ENCODE measurements around the gene ANXA11. TPM values are rescaled to one million over a fixed set of nuclear protein-coding genes. Genes with fewer than 3 reads are reported as not detected.

ANXA11 gene
- total RNA-seq, 2 experiments from 2014 or later = 93.9 to 164 TPM

DNA sequence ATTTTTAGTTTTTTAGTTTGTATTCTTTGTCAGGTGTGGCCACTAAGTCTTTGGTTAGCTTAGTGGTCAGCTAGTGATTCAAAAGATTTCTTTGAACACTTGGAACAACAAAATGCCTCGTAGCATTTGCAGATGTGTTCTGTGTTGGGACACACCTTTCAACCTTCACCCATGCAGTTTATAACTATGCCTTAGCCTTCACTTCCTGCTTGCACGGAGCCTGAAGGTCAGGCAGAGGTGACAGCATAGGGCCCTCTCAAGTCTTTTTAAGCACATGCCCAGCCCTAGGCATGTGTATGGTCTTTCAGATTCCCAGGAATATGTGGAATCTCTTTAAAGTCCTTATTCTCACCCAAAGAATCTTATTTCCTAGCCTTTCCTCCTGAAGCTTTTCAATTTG lies 55.2 kb downstream of the ANXA11 start:
- no TSS peak for BruUV-seq (replicated peaks)
- DNase-seq (ENCODE audit: low spot score) = no peak

DNA sequence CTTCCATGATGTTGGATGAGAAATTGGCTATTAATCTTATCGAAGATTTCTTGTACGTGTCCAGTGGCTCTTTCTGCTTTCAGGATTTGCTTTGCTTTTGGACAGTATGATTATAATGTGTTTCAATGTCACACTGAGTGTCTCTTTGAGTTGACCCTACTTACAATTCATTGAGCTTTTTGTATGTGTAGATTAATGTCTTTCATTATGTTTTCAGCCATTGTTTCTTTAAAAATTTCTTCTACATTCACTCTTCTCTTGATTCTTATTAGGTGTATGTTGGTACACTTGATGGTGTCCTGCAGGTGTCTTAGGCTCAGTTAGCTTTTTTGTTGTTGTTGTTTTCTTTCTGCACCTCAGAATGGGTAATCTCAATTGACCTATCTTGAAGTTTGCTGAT lies 56.2 kb downstream of the ANXA11 start:
- Histone ChIP-seq H3K4me3 (ENCODE audit: low read depth, low read length, poor library complexity, severe bottlenecking) (no peak overlapping the region), H3K36me3 (ENCODE audit: insufficient read depth, low read length) (peaks cover 56% of the 10 kb centered on the region), H3K4me1 (ENCODE audit: insufficient read depth, low read length, poor library complexity, severe bottlenecking) (peaks cover 19% of the 10 kb centered on the region), H3K27ac (ENCODE audit: low read depth, low read length, poor library complexity, severe bottlenecking) (no peak overlapping the region), H3K79me2 (ENCODE audit: insufficient read depth, low read depth, low read length) (no peaks in the 10 kb centered on the region), H2AFZ (ENCODE audit: low read length) (no peak overlapping the region), H4K20me1 (ENCODE audit: insufficient read depth, low read length) (no peaks in the 10 kb centered on the region), H3K4me2 (ENCODE audit: low read length) (no peak overlapping the region), H3K9me3 (ENCODE audit: low read length) (no peaks in the 10 kb centered on the region; the same call in 1 of the 2 replicates), H3K9me2 (ENCODE audit: insufficient read depth, low read length) (no peaks in the 10 kb centered on the region)
- TSS peak; percentile 45 for BruUV-seq (replicated peaks)
- DNase-seq (ENCODE audit: low spot score) = no peak
- ChIA-PET CTCF (ENCODE audit: unreplicated experiment) (no interaction called here), POLR2A (no interaction called here)
- intact Hi-C loops (cut with micrococcal nuclease; ENCODE audit: unreplicated experiment) = no loop called here
- TF ChIP-seq EZH2phosphoT487 (IDR thresholded peaks at IDR 0.05; ENCODE audit: borderline replicate concordance, low read depth, low read length) = no peak
- TF ChIP-seq, protein P1, sequence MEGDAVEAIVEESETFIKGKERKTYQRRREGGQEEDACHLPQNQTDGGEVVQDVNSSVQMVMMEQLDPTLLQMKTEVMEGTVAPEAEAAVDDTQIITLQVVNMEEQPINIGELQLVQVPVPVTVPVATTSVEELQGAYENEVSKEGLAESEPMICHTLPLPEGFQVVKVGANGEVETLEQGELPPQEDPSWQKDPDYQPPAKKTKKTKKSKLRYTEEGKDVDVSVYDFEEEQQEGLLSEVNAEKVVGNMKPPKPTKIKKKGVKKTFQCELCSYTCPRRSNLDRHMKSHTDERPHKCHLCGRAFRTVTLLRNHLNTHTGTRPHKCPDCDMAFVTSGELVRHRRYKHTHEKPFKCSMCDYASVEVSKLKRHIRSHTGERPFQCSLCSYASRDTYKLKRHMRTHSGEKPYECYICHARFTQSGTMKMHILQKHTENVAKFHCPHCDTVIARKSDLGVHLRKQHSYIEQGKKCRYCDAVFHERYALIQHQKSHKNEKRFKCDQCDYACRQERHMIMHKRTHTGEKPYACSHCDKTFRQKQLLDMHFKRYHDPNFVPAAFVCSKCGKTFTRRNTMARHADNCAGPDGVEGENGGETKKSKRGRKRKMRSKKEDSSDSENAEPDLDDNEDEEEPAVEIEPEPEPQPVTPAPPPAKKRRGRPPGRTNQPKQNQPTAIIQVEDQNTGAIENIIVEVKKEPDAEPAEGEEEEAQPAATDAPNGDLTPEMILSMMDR (conservative IDR thresholded peaks at IDR 0.05; ENCODE audit: low read length) = no peak

More for the DNA sequence above, 55.2 kb downstream of the ANXA11 start:
- Histone ChIP-seq H3K4me1 (ENCODE audit: insufficient read depth, low read length, poor library complexity, severe bottlenecking) (peaks cover 9% of the 10 kb centered on the region), H3K9me3 (ENCODE audit: low read length) (no peaks in the 10 kb centered on the region; the same call in 1 of the 2 replicates), H4K20me1 (ENCODE audit: insufficient read depth, low read length) (no peaks in the 10 kb centered on the region), H3K79me2 (ENCODE audit: insufficient read depth, low read depth, low read length) (no peaks in the 10 kb centered on the region), H3K36me3 (ENCODE audit: insufficient read depth, low read length) (peaks cover 66% of the 10 kb centered on the region), H3K27ac (ENCODE audit: low read depth, low read length, poor library complexity, severe bottlenecking) (no peak overlapping the region), H3K4me3 (ENCODE audit: low read depth, low read length, poor library complexity, severe bottlenecking) (no peak overlapping the region), H3K9me2 (ENCODE audit: insufficient read depth, low read length) (no peaks in the 10 kb centered on the region), H2AFZ (ENCODE audit: low read length) (no peak overlapping the region), H3K4me2 (ENCODE audit: low read length) (no peak overlapping the region)
- no peak for TF ChIP-seq EZH2phosphoT487 (IDR thresholded peaks at IDR 0.05; ENCODE audit: borderline replicate concordance, low read depth, low read length)
- TF ChIP-seq, protein P1 (conservative IDR thresholded peaks at IDR 0.05; ENCODE audit: low read length) = no peak
- CTCF ChIA-PET (ENCODE audit: unreplicated experiment) = no interaction called here
- POLR2A ChIA-PET = no interaction called here
- intact Hi-C loops (cut with micrococcal nuclease; ENCODE audit: unreplicated experiment) = no loop called here

DNA sequence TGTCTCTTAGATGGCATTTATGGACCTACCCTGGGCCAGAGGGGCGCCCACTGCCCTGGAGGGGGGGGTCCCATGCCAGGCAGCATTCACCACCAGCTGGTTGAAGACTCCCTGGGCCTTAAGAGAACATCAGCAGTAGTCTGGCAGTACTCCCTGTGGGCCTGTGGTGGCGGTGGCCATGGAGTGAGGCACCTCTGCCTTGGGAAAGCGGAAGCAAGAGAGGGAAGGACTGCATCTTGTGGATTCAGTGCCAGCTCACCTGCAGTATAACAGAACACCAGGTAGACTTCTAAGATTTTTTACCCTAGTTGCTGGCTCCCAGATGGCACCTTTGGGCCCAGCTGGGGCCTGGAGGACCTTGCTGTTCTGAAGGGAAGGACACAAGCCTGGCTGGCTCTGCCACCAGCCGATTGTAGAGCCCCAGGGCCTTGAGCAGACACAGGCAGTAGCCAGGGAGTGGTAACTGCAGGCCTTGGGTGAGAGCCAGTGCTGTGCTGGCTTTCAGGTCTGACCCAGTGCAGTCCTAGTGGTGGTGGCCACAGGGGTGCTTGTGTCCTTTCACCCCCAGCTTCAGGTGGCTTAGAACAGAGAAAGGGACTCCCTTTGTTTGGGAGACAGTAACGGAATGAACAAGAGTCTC lies 57.1 kb downstream of the ANXA11 start:
- no peak overlapping the region for H3K4me2 ChIP-seq (ENCODE audit: low read length)
- H3K36me3 ChIP-seq (ENCODE audit: insufficient read depth, low read length) = peaks cover 51% of the 10 kb centered on the region
- H2AFZ ChIP-seq (ENCODE audit: low read length) = no peak overlapping the region
- no peaks in the 10 kb centered on the region for H3K79me2 ChIP-seq (ENCODE audit: insufficient read depth, low read depth, low read length)
- BruUV-seq (replicated peaks) = no TSS peak
- ChIA-PET POLR2A (no interaction called here), CTCF (ENCODE audit: unreplicated experiment) (no interaction called here)
- no peak overlapping the region for H3K27ac ChIP-seq (ENCODE audit: low read depth, low read length, poor library complexity, severe bottlenecking)
- intact Hi-C loops (cut with micrococcal nuclease; ENCODE audit: unreplicated experiment) = no loop called here
- H3K9me2 ChIP-seq (ENCODE audit: insufficient read depth, low read length) = no peaks in the 10 kb centered on the region
- no peak overlapping the region for H3K4me3 ChIP-seq (ENCODE audit: low read depth, low read length, poor library complexity, severe bottlenecking)
- peaks cover 23% of the 10 kb centered on the region for H3K4me1 ChIP-seq (ENCODE audit: insufficient read depth, low read length, poor library complexity, severe bottlenecking)
- no peak for TF ChIP-seq EZH2phosphoT487 (IDR thresholded peaks at IDR 0.05; ENCODE audit: borderline replicate concordance, low read depth, low read length)
- TF ChIP-seq, protein P1 (conservative IDR thresholded peaks at IDR 0.05; ENCODE audit: low read length) = no peak
- H4K20me1 ChIP-seq (ENCODE audit: insufficient read depth, low read length) = no peaks in the 10 kb centered on the region
- no peak for DNase-seq (ENCODE audit: low spot score)
- no peaks in the 10 kb centered on the region; the same call in 1 of the 2 replicates for H3K9me3 ChIP-seq (ENCODE audit: low read length)

Data from OCI-LY7 (cell line).